Muscle of back (tissue), 13 donors: ENCODE results near the gene ETFRF1. TPM values are rescaled to one million over a fixed set of nuclear protein-coding genes. Genes with fewer than 3 reads are reported as not detected.

ENCODE experiments used
- DNase-seq, 3 donors: peaks; one replicate each; pipeline versions ENCODE4 v3.0.0 to v3.0.0-alpha.2; 2013
- long read RNA-seq, 9 donors: transcript quantifications; one replicate each; lab custom pipeline, GENCODE V29; 2026
- polyA plus RNA-seq, 10 donors: library from polyadenylated mRNA; unstranded; fragments of 120-200 nt; gene quantifications; one replicate each; pipeline ENCODE4 v1.2.1, GENCODE V29; 2013; ENCODE audit not compliant: insufficient read length in 10 of 10

ETFRF1 gene
- polyA plus RNA-seq: 10 to 100 TPM; 24.9 to 35.0 (median 30.3) TPM
- long read RNA-seq, donor 1, transcript ETFRF1-201 (3 exons, 1,134 nt): major isoform, 12 of 15 reads
- long read RNA-seq, donor 1, partial matches to known transcripts: 0 of 15 reads
- long read RNA-seq, donor 1, other reads (novel, unspliced or antisense): 0 of 15 reads
- long read RNA-seq, donor 2, transcript ETFRF1-201 (3 exons, 1,134 nt): major isoform, 16 of 18 reads
- long read RNA-seq, donor 2, partial matches to known transcripts: 0 of 18 reads
- long read RNA-seq, donor 2, other reads (novel, unspliced or antisense): 0 of 18 reads
- long read RNA-seq, donor 3: 0 reads
- long read RNA-seq, donor 4, transcript ETFRF1-201 (3 exons, 1,134 nt): major isoform, 13 of 19 reads
- long read RNA-seq, donor 4, partial matches to known transcripts: 5 of 19 reads
- long read RNA-seq, donor 4, other reads (novel, unspliced or antisense): 0 of 19 reads
- long read RNA-seq, donor 5, transcript ETFRF1-201 (3 exons, 1,134 nt): major isoform, 18 of 21 reads
- long read RNA-seq, donor 5, partial matches to known transcripts: 0 of 21 reads
- long read RNA-seq, donor 5, other reads (novel, unspliced or antisense): 0 of 21 reads
- long read RNA-seq, donor 6, transcript ETFRF1-201 (3 exons, 1,134 nt): major isoform, 17 of 21 reads
- long read RNA-seq, donor 6, partial matches to known transcripts: 0 of 21 reads
- long read RNA-seq, donor 6, other reads (novel, unspliced or antisense): 0 of 21 reads
- long read RNA-seq, donor 7, transcript ETFRF1-201 (3 exons, 1,134 nt): major isoform, 16 of 19 reads
- long read RNA-seq, donor 7, partial matches to known transcripts: 0 of 19 reads
- long read RNA-seq, donor 7, other reads (novel, unspliced or antisense): 0 of 19 reads
- long read RNA-seq, donor 8, transcript ETFRF1-201 (3 exons, 1,134 nt): major isoform, 13 of 13 reads
- long read RNA-seq, donor 8, partial matches to known transcripts: 0 of 13 reads
- long read RNA-seq, donor 8, other reads (novel, unspliced or antisense): 0 of 13 reads
- long read RNA-seq, donor 9, partial matches to known transcripts: 5 of 7 reads
- long read RNA-seq, donor 9, other reads (novel, unspliced or antisense): 0 of 7 reads

- peak; percentile 95 to 99 (median 98) for DNase-seq
Observed at GRCh38 chr12:25195056-25195971, at the start of gene ETFRF1, which contains the start of gene DNAI7. Gene ETFRF1 (plus strand): TSS chr12:25195237. CDS start chr12:25203957, 8,720 bp downstream. Gene DNAI7 (minus strand): TSS chr12:25195160. CDS start chr12:25195078, 82 bp downstream.

- DNase-seq: no peak
Observed at GRCh38 chr12:25146686-25147085, 48.4 kb upstream of the ETFRF1 start.

GRCh38 chr12:25151476-25151875 is 43.6 kb upstream of the ETFRF1 start:
- peak; percentile 44 to 88 (median 67) for DNase-seq

- DNase-seq: no peak
Observed at GRCh38 chr12:25152055-25152454, 43.0 kb upstream of the ETFRF1 start.

- DNase-seq: peak; percentile 11 to 35 (median 16)
Observed at GRCh38 chr12:25155022-25155576, 39.9 kb upstream of the ETFRF1 start.

- no peak for DNase-seq
Observed at GRCh38 chr12:25156061-25156460, 39.0 kb upstream of the ETFRF1 start.

- no peak for DNase-seq
Observed at GRCh38 chr12:25162866-25163265, 32.2 kb upstream of the ETFRF1 start.

- DNase-seq: no peak
Observed at GRCh38 chr12:25182765-25183164, 12.3 kb upstream of the ETFRF1 start.

GRCh38 chr12:25184132-25184531 is 10.9 kb upstream of the ETFRF1 start:
- no peak for DNase-seq

GRCh38 chr12:25186038-25186787 is 8.8 kb upstream of the ETFRF1 start:
- DNase-seq: no peak

- no peak for DNase-seq
Observed at GRCh38 chr12:25186788-25187402, 8.1 kb upstream of the ETFRF1 start.

GRCh38 chr12:25187781-25188180 is 7.3 kb upstream of the ETFRF1 start:
- DNase-seq: peak in 1 of 3 donors; percentile 79

- no peak for DNase-seq
Observed at GRCh38 chr12:25189656-25190055, 5.4 kb upstream of the ETFRF1 start.

- no peak for DNase-seq
Observed at GRCh38 chr12:25190793-25191192, 4.2 kb upstream of the ETFRF1 start.

GRCh38 chr12:25194214-25194613 is 823 bp upstream of the ETFRF1 start:
- DNase-seq: peak in 1 of 3 donors; percentile 30

GRCh38 chr12:25194722-25195055 is 348 bp upstream of the ETFRF1 start:
- DNase-seq: no peak

- no peak for DNase-seq
Observed at GRCh38 chr12:25197608-25198007, 2.6 kb downstream of the ETFRF1 start.

GRCh38 chr12:25200703-25201102 is 5.7 kb downstream of the ETFRF1 start:
- peak in 1 of 3 donors; percentile 38 for DNase-seq

GRCh38 chr12:25202137-25202536 is 7.1 kb downstream of the ETFRF1 start:
- no peak for DNase-seq
